NB4 (cell line): Measurements from ENCODE around the gene UBR3.

ENCODE experiments used
- DNase-seq: peaks from one replicate; pipeline ENCODE4 v3.0.0; 2010; ENCODE audit warnings: low read depth
- H3K4me3 ChIP-seq: one replicate; pipeline ENCODE4 v1.5.1; 2011; ENCODE audit warnings: mild to moderate bottlenecking, low read depth, low read length, moderate library complexity
- CTCF ChIP-seq: IDR thresholded peaks from one replicate; pipeline ENCODE4 v1.5.1; 2012; ENCODE audit warnings: low read depth, low read length
- MAX ChIP-seq: IDR thresholded peaks from 2 replicates; pipeline ENCODE4 v1.6.1; 2011; ENCODE audit warnings: low read depth, low read length
- MYC ChIP-seq: IDR thresholded peaks from 2 replicates; pipeline ENCODE4 v1.6.1; 2011; ENCODE audit warnings: low read depth, low read length
- POLR2A ChIP-seq: IDR thresholded peaks from 2 replicates; pipeline ENCODE4 v1.6.1; 2011; ENCODE audit warnings: mild to moderate bottlenecking; ENCODE audit not compliant: insufficient read length; ENCODE audit errors: extremely low read depth

UBR3 gene

GRCh38 chr2:170086117-170086688 is 258.9 kb downstream of the UBR3 start:
- TF ChIP-seq MAX (no peak), MYC (no peak), POLR2A (no peak), CTCF (no peak)
- H3K4me3 ChIP-seq = no peak overlapping the region
- no peak for DNase-seq

GRCh38 chr2:170086751-170087412 is 259.6 kb downstream of the UBR3 start:
- TF ChIP-seq CTCF (no peak), MAX (no peak), POLR2A (no peak), MYC (no peak)
- no peak overlapping the region for H3K4me3 ChIP-seq
- no peak for DNase-seq

- no peak overlapping the region for H3K4me3 ChIP-seq
- no peak for TF ChIP-seq CTCF
- no peak for TF ChIP-seq POLR2A
- TF ChIP-seq MYC = no peak
- TF ChIP-seq MAX = no peak
- DNase-seq = no peak
Measured at GRCh38 chr2:170087413-170087793, 260.1 kb downstream of the UBR3 start.

GRCh38 chr2:170088776-170089175 is 261.5 kb downstream of the UBR3 start:
- no peak for TF ChIP-seq CTCF
- no peak for DNase-seq
- no peak overlapping the region for H3K4me3 ChIP-seq

GRCh38 chr2:170090229-170090628 is 263.0 kb downstream of the UBR3 start:
- TF ChIP-seq MAX (no peak), POLR2A (no peak), MYC (no peak), CTCF (no peak)
- DNase-seq = no peak
- no peak overlapping the region for H3K4me3 ChIP-seq

GRCh38 chr2:170091436-170091835 is 264.2 kb downstream of the UBR3 start:
- no peak overlapping the region for H3K4me3 ChIP-seq
- no peak for DNase-seq
- no peak for TF ChIP-seq POLR2A
- no peak for TF ChIP-seq CTCF
- no peak for TF ChIP-seq MYC
